GM19468 (cell line): Measurements from ENCODE around the gene GPHN.
"Not testable (repeated sequence)": the region's sequence is repeated elsewhere in the genome, so short reads cannot be mapped to it uniquely, and the experiment has no call there.

ENCODE experiments used
- ATAC-seq: cut with Tn5 transposase; IDR thresholded peaks from one replicate; pipeline ENCODE4 v1.9.1; 2021; ENCODE audit warnings: mild to moderate bottlenecking, moderate library complexity, moderate number of reproducible peaks; ENCODE audit not compliant: unreplicated experiment; ENCODE audit errors: extremely low read depth

GPHN gene

GRCh38 chr14:66649498-66649897, 141.6 kb downstream of the GPHN start:
- ATAC-seq = peak; percentile 38

GRCh38 chr14:66650491-66650911, 142.6 kb downstream of the GPHN start:
- ATAC-seq = peak; percentile 62

GRCh38 chr14:66651536-66652220, 143.7 kb downstream of the GPHN start:
- ATAC-seq = no peak

- ATAC-seq = no peak
These were observed 144.7 kb downstream of the GPHN start for GRCh38 chr14:66652525-66653106.

GRCh38 chr14:66657780-66658179, 149.8 kb downstream of the GPHN start:
- no peak for ATAC-seq

- ATAC-seq = no peak
These were observed 154.4 kb downstream of the GPHN start for GRCh38 chr14:66662374-66662773.

- no peak for ATAC-seq
These were observed 169.8 kb downstream of the GPHN start for GRCh38 chr14:66677780-66678179.

- no peak for ATAC-seq
These were observed 172.3 kb downstream of the GPHN start for GRCh38 chr14:66680216-66680615.

GRCh38 chr14:66696326-66696725, 188.4 kb downstream of the GPHN start:
- no peak for ATAC-seq

- ATAC-seq = no peak
These were observed 190.6 kb downstream of the GPHN start for GRCh38 chr14:66698503-66698902.

GRCh38 chr14:66701813-66702212, 193.9 kb downstream of the GPHN start:
- no peak for ATAC-seq

- no peak for ATAC-seq
These were observed 200.3 kb downstream of the GPHN start for GRCh38 chr14:66708267-66708666.

- no peak for ATAC-seq
These were observed 201.3 kb downstream of the GPHN start for GRCh38 chr14:66709291-66709690.

- not testable (repeated sequence) for ATAC-seq
These were observed 206.3 kb downstream of the GPHN start for GRCh38 chr14:66714291-66714690.

- ATAC-seq = not testable (repeated sequence)
These were observed 207.4 kb downstream of the GPHN start for GRCh38 chr14:66715313-66715712.

- ATAC-seq = no peak
These were observed 208.3 kb downstream of the GPHN start for GRCh38 chr14:66716227-66716626.

GRCh38 chr14:66717561-66718140, 209.7 kb downstream of the GPHN start:
- ATAC-seq = no peak

- ATAC-seq = no peak
These were observed 217.0 kb downstream of the GPHN start for GRCh38 chr14:66724996-66725395.

- not testable (repeated sequence) for ATAC-seq
These were observed 223.4 kb downstream of the GPHN start for GRCh38 chr14:66731298-66731697.

GRCh38 chr14:66735853-66736252, 227.9 kb downstream of the GPHN start:
- ATAC-seq = no peak

GRCh38 chr14:66739826-66740225, 231.9 kb downstream of the GPHN start:
- ATAC-seq = no peak

- no peak for ATAC-seq
These were observed 237.1 kb downstream of the GPHN start for GRCh38 chr14:66745078-66745477.
